Kidney glomerular epithelial cell (primary cell): Measurements from ENCODE around the gene ZNF514.
"Not testable (repeated sequence)": the region's sequence is repeated elsewhere in the genome, so short reads cannot be mapped to it uniquely, and the experiment has no call there.

Experiments
- DNase-seq: peaks from one replicate; lab custom pipeline; 2025; lab: John Stamatoyannopoulos, UW

ZNF514 gene

DNA sequence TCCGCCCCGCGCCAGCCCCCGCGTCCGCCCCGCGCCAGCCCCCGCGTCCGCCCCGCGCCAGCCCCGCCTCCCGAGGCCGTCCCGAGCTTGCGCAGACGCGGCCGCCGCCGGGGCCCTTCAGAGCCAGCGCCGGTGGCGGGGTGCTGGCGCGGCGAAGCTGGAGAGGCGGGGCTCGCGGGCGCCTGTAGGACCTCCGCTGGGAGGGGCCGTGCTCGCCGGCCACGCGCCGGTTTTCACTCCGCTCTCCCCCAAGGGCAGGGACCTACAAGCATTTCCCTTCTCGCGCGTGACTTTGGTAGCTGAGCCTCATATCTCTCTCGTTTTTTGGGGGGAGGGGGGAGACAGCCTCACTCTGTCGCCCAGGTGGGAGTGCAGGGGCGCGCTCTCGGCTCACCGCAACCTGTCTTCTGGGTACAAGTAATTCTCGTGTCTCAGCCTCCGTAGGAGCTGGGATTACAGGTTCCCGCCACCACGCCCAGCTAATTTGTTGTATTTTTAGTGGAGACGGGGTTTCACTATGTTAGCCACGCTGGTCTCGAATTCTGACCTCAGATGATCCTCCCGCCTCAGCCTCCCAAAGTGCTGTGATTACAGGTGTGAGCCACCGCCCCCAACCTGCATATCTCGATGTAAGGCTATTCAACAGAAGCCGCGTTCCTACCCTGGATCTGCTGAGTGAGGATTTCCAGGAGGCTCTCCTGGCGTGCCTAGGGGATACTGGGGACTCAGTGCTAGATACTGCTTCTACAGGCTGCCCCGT lies at the start of gene ZNF514:
Gene ZNF514, minus strand, starts transcription at position 159 of the 760 bp plus-strand sequence. CDS start 6,595 bp downstream, outside the sequence.
- DNase-seq = peak; percentile 12

DNA sequence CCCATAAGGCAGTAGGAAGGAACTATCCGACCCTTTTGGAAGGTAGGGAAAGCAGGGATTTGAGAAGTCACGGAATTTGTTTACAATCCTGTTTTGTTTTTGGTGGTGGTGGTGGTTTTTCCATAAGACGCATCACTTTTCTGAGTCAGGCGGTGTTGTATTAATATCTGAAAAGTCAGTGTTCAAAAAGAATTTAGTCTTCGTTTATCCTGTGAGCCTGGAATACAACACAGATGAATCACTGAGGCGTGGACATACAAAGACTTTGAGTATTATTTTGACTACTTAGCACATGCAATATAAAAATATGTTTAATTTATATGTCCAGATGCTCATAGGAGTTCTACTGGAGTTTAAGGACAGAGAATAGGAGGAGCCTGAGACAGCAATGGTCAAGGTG lies 48.5 kb upstream of the ZNF514 start:
- DNase-seq = no peak

DNA sequence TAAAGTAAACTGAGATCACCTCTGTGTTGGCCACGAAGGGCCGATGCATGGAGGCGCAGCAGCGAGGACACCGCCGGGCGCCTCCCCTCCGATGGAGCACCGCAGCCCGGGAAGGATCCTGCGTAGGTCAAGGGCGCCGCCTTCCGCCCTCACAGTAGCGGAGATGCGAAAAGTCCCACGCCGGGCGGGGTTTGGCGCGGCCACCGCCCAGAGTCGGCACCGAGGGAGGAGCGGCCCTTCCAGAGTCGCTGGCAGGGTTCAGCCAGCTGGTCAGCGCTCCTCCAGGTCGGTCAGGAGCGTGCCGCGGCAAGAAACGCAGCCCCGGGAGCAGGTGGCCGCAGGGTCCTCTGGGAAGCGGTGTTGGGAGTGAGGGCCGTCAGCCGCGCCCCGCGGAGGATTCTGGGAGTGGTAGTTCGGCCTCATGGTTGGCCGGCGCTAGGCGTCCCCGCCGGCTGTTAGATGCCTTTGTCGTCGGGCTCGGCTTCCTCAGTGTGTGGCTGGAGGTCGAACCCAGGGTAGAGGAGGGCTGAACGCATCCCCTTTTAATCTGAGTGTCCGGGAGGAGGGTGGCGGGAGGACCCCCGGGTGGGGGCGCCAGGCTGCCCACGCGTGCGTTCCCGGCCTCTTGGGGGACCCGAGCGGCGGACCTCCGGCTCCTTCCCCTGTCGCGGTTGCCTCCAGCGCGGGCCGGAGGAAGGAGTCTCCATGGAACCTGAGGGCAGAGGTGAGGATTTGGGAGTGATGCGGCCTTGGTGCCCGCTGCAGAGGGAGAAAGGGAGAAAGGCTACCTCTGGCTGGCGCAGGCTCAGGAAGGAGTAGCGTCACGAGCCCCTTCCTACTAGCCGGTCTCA lies 47.7 kb upstream of the ZNF514 start, which contains the start of gene ZNF892:
Gene ZNF892, plus strand, starts transcription at position 411 of the 851 bp plus-strand sequence. Its CDS starts 295 bp downstream, at position 706.
- peak; percentile 84 for DNase-seq

DNA sequence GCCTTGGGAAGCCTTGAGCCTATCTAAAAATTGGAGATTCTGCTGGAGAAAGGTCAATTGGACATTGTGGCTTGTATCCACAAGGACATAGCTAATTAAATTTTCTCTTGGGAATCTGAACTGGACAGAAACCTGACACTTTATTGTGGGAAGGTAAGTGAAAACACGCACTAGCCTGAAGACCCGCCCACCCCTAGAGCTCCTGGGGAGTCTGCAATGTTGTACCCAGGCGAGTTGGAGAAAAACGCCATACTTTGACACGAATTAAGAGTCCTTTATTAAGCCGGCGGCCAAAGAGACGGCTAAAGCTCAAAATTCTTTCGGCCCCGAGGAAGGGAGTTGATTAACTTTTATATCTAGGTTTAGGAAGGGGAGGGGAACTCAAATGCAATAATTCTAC lies 46.4 kb upstream of the ZNF514 start:
- no peak for DNase-seq

DNA sequence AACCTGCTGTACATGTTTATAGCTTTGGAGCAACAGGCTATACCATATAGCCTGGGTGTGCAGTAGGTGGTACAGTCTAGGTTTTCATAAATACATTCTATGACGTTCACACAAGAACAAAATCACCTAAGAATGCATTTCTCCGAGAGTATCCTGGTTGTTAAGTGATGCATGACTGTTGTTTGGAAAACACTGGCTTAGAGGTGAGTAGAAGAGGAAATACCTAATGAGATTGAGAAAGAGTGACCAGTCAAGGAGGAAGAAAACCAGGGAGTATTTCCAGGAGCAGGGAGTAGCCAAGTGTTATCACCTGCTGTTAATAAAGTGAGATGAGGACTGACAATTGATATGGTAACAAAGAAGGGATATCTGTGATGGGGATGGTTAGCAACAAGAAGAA lies 44.7 kb upstream of the ZNF514 start:
- DNase-seq = no peak

DNA sequence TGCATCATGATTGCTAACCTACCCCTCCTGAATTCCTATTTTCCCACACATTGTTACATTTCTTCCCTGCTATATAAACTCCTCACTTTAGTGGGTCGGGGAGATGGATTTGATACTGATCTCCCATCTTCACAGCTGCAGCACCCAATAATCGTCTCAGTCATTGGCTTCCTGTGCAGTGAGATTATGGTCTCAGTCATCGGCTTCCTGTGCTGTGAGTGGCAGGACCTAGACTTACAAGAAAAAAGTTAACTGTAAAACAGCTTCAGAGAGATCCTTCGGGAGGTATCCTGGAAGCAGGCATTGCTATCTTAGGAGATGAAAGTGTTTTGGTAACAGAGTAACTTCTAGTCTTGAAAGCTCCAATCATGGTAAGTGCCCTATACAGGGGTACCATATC lies 44.3 kb upstream of the ZNF514 start:
- DNase-seq = no peak

DNA sequence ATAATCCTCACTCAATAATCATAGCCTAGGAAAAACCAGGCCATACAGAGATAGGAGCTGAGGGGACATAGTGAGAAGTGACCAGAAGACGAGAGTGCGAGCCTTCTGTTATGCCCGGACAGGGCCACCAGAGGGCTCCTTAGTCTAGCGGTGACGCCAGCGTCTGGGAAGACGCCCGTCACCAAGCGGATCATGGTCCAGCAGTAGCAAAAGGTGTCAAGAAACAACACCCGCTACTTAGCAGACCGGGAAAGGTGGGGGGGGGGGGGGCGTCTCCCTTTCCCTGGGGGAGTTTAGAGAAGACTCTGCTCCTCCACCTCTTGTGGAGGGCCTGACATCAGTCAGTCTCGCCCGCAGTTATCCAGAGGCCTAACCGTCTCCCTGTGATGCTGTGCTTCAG lies 33.3 kb upstream of the ZNF514 start:
- not testable (repeated sequence) for DNase-seq

DNA sequence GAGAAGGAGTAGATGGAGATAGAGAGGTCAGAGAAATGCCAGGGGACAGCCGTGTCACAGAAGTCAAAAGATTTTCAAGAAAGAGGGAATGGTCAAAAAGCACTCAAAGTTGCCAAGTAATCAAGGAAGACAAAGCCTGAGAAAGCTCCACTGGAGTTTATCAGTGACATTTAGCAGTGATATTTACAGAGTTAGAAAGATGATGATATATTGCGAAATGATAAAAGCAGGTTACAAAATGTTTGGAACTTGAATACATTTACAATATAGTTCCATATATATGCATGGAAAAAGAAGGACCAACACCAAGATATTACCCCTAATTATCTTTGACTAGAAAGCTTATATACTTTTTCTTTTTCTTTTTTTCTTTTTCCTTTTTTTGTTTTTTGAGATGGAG lies 26.3 kb upstream of the ZNF514 start:
- DNase-seq = no peak

DNA sequence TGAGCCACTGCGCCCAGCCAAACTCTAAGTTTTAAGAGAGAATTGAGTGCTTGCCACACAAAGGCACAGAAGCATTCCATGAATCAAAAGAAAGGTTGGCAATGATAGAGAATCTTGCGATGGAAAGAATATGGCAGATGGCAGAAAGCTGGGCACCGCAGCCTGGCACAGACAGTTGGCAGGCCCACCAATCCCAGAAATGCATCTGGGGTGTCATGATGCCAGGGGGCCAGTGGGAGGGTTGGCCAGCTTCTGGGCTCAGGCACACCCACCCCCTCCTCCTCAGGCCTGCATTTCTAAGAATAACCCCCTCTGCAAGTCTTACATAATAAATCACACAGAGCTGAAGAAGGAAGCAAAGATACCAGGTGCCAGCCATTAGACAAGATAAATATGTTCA lies 25.5 kb upstream of the ZNF514 start:
- DNase-seq = no peak

DNA sequence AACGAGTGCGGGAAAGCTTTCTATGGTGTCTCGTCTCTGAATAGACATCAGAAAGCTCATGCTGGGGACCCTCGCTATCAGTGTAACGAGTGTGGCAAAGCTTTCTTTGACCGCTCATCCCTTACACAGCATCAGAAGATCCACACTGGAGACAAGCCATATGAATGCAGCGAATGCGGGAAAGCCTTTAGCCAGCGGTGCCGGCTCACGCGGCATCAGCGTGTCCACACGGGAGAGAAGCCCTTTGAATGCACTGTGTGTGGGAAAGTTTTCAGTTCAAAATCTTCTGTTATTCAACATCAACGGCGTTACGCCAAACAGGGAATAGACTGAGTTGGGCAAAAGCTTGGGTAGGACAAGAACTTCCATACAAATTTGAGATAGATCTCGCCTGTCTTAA lies 22.1 kb upstream of the ZNF514 start:
- DNase-seq = no peak

DNA sequence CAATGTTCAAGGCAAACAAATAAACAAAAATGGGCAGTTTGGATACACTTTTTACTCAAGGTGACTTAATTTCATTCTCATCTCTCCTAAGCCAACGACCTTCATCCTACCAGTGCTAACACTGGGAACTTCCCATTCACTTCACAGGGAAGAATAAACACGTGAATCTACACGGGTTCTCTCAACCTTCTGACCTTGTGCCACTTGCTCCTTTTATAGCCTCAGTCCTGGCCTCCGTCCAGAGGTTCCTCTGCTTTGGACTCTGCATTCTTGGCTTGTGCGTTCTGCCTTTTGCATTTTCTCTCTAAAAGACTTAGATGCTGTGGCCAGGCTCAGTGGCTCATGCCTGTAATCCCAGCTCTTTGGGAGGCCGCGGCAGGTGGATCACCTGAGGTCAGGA lies 19.8 kb upstream of the ZNF514 start:
- no peak for DNase-seq

DNA sequence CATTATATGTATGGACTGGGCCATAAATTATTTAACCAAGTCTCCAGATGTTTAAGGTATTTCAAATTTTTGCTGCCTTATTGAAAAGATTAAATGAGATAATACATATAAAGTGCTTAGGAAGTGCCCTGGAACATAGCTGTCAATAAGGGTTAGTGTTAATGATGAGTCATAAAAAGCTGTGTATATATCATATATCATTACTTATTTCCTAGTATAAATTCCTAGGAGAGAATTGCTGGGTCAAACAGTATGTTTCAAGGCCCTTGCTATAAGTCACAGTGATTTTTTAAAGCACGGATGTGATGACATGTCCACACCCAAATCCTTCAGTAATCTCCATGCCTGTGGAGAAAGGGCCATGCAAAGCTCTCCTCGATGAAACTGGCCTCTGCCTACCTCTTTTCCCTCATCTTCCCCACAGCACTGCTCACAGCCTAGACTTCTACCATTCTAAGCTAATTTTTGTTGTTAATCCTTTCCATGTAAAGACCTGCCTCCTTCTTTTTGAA lies 14.4 kb upstream of the ZNF514 start:
- DNase-seq = no peak

DNA sequence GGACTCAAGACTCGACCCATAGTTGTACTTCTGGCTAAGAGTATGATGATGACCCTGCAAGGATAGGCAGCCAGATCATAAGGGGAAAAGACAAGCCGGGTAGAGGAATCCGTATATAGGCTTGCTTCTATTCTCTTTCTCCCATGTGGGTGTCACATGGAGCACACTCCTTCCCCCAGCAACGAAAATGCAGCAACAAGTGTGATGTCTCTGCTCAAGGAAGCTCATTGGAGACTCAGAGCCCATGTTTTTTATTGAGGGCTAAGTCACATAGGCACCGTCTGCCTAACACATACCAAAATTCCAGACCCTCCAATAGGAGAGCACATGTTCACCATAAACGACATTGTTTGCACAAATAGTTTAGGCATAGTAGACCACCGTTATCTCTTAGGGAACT lies 12.3 kb upstream of the ZNF514 start:
- no peak for DNase-seq

DNA sequence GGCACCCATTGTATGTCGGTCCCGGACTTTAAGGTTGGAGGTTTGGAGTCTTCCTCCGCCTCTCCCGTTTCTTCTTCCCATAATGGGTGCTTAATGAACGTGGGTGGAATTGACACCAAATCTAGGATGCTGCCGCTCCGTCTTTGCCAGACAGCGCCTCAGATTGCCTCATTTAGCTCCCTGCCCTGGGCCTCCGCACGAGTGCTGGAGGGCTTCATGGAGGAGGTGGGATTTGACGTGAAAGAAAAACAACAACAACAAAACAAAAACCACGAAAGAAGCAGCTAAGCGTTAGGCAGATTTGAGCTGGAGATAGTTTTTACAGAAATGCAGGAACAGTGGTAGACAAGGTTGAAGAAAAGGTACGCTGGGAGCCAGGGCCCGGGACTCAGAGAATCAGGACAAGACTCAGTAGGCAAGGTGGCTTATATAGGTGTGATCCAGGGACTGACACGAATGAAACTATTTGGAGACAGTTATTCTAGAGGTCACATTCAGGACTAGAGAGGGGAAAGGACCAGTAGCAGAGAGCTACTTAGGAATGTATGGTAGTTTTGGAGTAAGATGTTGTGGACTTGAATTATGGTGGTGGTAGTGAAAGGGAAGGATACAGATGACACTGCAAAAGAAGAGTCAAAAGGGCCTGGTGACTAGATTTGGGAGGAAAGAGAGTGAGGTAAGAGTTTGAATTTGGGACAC lies 6.6 kb upstream of the ZNF514 start:
- no peak for DNase-seq

DNA sequence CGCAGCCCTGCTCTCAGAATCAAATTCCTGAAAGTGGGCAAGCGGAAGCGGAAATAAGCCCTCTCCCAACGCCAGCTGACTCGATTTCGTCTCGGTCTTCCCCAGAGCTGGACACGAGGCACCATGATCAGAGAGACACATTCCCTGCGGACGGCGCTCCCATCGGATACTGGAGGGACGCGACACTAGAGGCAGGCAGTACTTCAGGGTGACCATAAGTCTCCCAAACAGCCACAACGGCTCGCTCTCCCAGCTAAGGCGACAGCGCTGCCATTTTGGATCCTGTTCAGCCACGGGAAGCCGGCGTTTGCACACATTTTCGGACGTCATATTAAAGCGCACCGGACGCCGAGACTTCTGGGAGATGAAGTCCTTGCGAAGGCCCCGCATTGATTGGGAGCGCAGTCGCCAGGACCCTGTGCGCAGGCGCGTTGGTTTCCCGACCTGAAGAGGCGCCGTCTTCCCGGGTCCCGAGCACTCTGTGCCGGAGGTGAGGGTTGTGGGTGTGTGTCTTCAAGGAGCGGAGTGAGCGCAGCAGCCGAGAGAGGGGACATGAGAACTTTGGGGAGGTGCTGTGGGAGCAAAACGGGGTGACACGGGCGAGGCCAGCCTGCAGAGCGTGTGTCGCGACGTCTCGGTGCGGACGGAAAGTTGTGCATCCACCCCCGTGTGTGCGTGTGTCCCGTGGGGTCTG lies 5.9 kb upstream of the ZNF514 start, which contains the start of gene ZNF2:
Gene ZNF2, plus strand, starts transcription at position 439 of the 694 bp plus-strand sequence. CDS start 10,418 bp downstream, outside the sequence.
- DNase-seq = peak; percentile 96

DNA sequence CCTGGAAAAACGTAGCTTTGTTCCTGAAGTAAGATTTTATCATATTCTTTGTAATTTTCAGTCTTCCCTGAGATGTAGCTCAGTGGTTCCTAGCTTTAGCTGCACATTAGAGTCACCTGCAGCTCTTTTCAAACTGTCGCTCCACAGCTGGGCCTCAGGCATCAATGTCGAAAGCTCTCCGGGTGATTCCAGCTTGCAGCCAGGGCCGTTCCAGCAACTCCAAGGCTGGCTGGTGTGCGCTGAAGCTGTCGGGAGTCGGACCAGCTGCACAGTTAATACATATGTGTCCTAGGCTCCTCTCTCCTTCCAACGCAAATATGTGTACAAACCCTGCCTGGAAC lies 5.4 kb upstream of the ZNF514 start:
- DNase-seq = no peak

DNA sequence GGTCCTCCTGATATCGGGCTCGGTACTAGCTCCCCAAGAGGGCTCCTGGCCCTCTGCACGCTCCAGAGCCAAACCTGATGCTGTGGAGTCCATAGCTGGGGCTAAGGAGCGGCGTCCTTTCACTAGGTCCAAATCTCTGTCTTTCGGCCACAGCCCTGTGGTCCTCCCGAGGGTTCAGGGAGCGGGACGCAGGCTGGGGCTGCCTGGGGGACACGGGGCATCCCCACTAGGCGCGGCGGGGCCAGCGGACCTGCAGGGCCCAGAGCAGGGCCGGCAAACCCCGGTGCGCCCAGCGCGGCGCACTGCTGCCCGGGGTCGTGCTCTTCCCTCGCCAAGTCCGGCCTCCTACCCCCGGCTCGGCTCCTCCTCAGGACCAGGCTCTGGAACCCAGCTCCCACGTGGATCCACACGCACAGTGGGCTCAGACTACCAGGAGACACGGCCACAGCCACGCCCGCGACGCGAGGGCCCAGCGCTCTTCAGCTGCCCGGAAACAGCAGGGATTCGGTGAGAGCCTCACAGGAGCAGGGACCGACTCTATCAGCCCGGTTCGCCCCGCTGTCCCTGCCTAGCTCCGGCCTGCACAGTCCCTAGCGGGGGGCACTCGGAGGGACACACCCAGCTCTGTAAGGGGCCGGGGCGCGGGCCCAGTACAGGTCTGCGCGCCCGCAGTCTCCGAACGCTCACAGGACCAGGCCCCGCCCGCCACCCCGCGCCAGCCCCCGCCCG lies 593 bp downstream of the ZNF514 start:
- peak; percentile 9 for DNase-seq

DNA sequence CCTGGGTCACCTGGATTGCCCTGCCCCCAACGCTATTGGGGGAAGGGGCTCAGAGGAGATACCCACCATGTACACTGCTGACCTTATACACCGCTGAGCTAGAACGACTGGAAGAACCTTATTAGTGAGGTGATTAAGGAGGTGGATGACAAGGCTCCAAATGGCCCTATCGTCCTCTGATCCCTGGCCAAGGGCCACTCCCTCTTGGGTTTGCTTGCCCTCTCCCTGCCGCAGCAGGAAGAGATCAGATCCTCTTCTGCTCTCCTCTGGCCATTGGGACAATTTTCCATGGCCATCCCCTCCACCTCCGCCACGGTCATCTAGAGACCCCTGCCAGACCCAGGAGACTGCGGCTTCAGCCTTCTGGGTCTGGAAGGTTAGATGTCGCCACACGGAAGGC lies 1.2 kb downstream of the ZNF514 start:
- DNase-seq = no peak

DNA sequence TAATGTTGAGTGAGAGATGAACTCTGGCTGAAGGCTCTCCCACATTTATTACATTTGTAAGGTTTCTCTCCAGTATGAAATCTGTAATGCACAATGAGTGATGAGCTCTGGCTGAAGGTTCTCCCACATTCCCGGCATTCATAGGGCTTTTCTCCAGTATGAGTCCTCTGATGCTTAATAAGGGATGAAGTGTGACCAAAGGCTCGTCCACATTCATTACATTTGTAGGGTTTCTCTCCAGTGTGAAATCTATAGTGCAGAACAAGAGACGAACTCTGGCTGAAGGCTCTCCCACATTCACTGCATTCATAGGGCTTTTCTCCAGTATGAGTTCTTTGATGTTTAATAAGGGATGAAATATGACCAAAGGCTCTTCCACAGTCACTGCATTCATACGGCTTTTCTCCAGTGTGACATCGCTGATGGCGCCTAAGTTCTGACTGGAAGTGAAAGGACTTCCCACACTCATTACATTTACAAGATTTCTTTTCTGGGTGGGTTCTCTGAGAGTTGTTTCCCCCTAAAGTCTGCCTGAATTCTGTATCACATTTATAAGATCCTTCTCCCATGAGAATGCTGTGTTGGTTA lies 10.2 kb downstream of the ZNF514 start:
- no peak for DNase-seq

DNA sequence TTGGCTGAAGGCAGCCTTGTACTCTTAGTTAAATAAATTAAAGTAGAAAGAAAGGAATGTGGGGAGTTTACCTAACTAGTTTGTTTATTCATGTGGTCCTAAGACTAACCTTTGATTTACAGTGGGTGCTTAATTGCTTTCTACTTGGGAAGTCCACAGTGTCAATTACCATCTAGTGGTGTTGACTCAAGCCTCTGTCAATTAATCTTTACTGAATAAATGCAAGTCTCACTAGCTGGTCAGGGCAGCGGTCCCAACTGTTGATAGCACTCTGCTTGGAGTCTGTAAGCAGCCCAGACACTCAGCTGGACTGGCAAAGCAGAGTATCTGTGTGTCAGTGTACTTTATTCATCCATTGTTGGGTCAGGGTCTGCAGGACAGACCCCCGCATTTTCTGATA lies 15.8 kb downstream of the ZNF514 start:
- no peak for DNase-seq

DNA sequence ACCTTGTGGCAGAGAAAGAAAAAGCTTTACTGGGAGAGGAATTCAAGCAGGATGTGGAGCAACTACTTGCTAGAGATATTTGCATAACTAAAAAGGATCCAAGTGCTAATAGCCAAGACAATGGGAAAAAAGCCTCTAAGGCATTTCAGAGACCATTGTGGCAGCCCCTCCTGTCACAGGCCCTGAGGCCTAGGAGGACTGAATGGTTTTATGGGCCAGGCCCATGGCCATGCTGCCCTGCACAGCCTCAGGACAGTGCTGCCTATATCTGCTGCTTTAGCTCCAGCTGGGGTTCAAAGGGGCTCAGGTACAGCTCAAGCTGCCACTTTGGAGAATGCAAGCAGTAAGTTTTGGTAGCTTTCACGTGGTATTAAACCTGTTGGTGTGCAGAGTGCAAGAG lies 20.9 kb downstream of the ZNF514 start:
- DNase-seq = no peak
